Sigmoid colon (tissue), 4 donors: ENCODE results near the gene ATP2B3.

Source experiments
- POLR2AphosphoS5 ChIP-seq, 4 donors: sonication (generic); formaldehyde crosslinking; IDR thresholded peaks; one replicate each; pipeline ENCODE4 v1.6.1; 2017; ENCODE audit warnings: antibody characterized with exemption in 4 of 4
- TF ChIP-seq, protein P1 (sequence below), 4 experiments: fragments of 450-650 bp in 3 of 4; fragments of 200-600 bp in 1 of 4; IDR thresholded peaks; one replicate each; pipeline ENCODE4 v1.5.1; 2016 to 2019; ENCODE audit warnings: antibody characterized with exemption in 4 of 4, mild to moderate bottlenecking in 3 of 4, moderate library complexity in 2 of 4

DNA sequence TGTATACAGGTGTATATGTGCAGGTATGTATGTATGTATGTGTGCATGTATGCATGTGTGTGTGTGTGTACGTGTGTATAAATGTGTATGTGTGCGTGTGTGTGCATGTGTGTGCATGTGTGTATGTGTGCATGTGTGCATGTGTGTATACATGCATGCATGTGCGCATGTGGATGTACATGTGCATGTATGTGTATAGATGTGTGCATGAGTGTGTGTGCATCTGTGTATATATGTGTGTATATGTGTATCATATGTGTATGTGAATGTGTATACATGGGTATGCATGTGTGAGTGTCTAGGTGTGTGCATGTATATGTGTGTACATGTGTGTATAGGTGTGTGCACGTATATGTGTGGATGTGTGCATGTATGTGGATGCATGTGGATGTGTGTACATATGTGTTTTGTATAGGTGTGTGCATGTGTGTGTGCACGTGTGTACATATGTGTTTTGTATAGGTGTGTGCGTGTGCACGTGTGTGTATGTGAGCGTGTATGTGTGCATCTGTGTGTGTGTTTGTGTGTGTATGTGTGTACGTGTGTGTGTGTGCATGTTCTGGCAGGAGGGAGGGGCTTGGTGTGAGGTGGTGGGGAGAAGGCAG is 16.7 kb upstream of the ATP2B3 start:
- TF ChIP-seq, protein P1, sequence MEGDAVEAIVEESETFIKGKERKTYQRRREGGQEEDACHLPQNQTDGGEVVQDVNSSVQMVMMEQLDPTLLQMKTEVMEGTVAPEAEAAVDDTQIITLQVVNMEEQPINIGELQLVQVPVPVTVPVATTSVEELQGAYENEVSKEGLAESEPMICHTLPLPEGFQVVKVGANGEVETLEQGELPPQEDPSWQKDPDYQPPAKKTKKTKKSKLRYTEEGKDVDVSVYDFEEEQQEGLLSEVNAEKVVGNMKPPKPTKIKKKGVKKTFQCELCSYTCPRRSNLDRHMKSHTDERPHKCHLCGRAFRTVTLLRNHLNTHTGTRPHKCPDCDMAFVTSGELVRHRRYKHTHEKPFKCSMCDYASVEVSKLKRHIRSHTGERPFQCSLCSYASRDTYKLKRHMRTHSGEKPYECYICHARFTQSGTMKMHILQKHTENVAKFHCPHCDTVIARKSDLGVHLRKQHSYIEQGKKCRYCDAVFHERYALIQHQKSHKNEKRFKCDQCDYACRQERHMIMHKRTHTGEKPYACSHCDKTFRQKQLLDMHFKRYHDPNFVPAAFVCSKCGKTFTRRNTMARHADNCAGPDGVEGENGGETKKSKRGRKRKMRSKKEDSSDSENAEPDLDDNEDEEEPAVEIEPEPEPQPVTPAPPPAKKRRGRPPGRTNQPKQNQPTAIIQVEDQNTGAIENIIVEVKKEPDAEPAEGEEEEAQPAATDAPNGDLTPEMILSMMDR (IDR thresholded peaks at IDR 0.05) = no peak
- no peak for TF ChIP-seq POLR2AphosphoS5 (IDR thresholded peaks at IDR 0.05)
